ENCODE data around the gene MNT. TPM values are rescaled to one million over a fixed set of nuclear protein-coding genes. Genes with fewer than 3 reads are reported as not detected.
"Not testable (repeated sequence)": the region's sequence is repeated elsewhere in the genome, so short reads cannot be mapped to it uniquely, and the experiment has no call there.

The MNT gene
- total RNA-seq, 1 experiment from 2014 or later = 32.1 TPM

- no peak for TF ChIP-seq EZH2 (IDR thresholded peaks at IDR 0.05; ENCODE audit: borderline replicate concordance, low read depth, low read length, poor library complexity, severe bottlenecking)
- TF ChIP-seq CTCF (conservative IDR thresholded peaks at IDR 0.05; ENCODE audit: low read depth, low read length) = no peak
- BruUV-seq (replicated peaks) = no TSS peak
- ChIA-PET POLR2A (ENCODE audit: low non-redundant PET) (no interaction called here), CTCF (no interaction called here)
- Histone ChIP-seq H3K27me3 (replicated peaks; ENCODE audit: insufficient read depth, low read depth, low read length, poor library complexity) (no peaks in the 10 kb centered on the region), H3K36me3 (ENCODE audit: insufficient read depth, low read length, poor library complexity, severe bottlenecking) (peaks cover 6% of the 10 kb centered on the region), H3K4me3 (ENCODE audit: low read depth, low read length, poor library complexity, severe bottlenecking) (no peak overlapping the region), H3K9me3 (ENCODE audit: low read depth, low read length, poor library complexity, severe bottlenecking) (no peaks in the 10 kb centered on the region), H3K4me1 (ENCODE audit: insufficient read depth, low read length, poor library complexity, severe bottlenecking) (no peaks in the 10 kb centered on the region), H3K27ac (ENCODE audit: low read depth, low read length, poor library complexity, severe bottlenecking) (no peak overlapping the region)
- intact Hi-C loops (cut with micrococcal nuclease; ENCODE audit: unreplicated experiment) = no loop called here
- no peak for DNase-seq (ENCODE audit: low spot score)
These were observed 40.1 kb upstream of the MNT start for GRCh38 chr17:2440930-2441329.

- intact Hi-C loops (cut with micrococcal nuclease; ENCODE audit: unreplicated experiment); H3K36me3 ChIP-seq (ENCODE audit: insufficient read depth, low read length, poor library complexity, severe bottlenecking); H3K27me3 ChIP-seq (replicated peaks; ENCODE audit: insufficient read depth, low read depth, low read length, poor library complexity); DNase-seq (ENCODE audit: low spot score); H3K4me3 ChIP-seq (ENCODE audit: low read depth, low read length, poor library complexity, severe bottlenecking); CTCF ChIA-PET; BruUV-seq (replicated peaks); H3K9me3 ChIP-seq (ENCODE audit: low read depth, low read length, poor library complexity, severe bottlenecking); POLR2A ChIA-PET (ENCODE audit: low non-redundant PET); H3K27ac ChIP-seq (ENCODE audit: low read depth, low read length, poor library complexity, severe bottlenecking); H3K4me1 ChIP-seq (ENCODE audit: insufficient read depth, low read length, poor library complexity, severe bottlenecking): not testable (repeated sequence)
These were observed 39.1 kb upstream of the MNT start for GRCh38 chr17:2439997-2440396.

- no peak overlapping the region for H3K4me3 ChIP-seq (ENCODE audit: low read depth, low read length, poor library complexity, severe bottlenecking)
- no peaks in the 10 kb centered on the region for H3K4me1 ChIP-seq (ENCODE audit: insufficient read depth, low read length, poor library complexity, severe bottlenecking)
- H3K27ac ChIP-seq (ENCODE audit: low read depth, low read length, poor library complexity, severe bottlenecking) = no peak overlapping the region
- TF ChIP-seq CTCF (conservative IDR thresholded peaks at IDR 0.05; ENCODE audit: low read depth, low read length) (no peak), EZH2 (IDR thresholded peaks at IDR 0.05; ENCODE audit: borderline replicate concordance, low read depth, low read length, poor library complexity, severe bottlenecking) (no peak)
- DNase-seq (ENCODE audit: low spot score) = no peak
- peaks cover 6% of the 10 kb centered on the region for H3K36me3 ChIP-seq (ENCODE audit: insufficient read depth, low read length, poor library complexity, severe bottlenecking)
- ChIA-PET CTCF (interaction anchor here (0.7 kb wide), 1 partner anchor 23 kb away, joined by 3 read pairs; no protein-coding TSS in a partner anchor), POLR2A (ENCODE audit: low non-redundant PET) (no interaction called here)
- no peaks in the 10 kb centered on the region for H3K27me3 ChIP-seq (replicated peaks; ENCODE audit: insufficient read depth, low read depth, low read length, poor library complexity)
- intact Hi-C loops (cut with micrococcal nuclease; ENCODE audit: unreplicated experiment) = no loop called here
- H3K9me3 ChIP-seq (ENCODE audit: low read depth, low read length, poor library complexity, severe bottlenecking) = no peaks in the 10 kb centered on the region
- BruUV-seq (replicated peaks) = no TSS peak
These were observed 38.0 kb upstream of the MNT start for GRCh38 chr17:2438823-2439222.

GRCh38 chr17:2436316-2436905, 35.6 kb upstream of the MNT start:
- ChIA-PET CTCF (interaction anchor here (0.6 kb wide), 1 partner anchor 1005 kb away, joined by 4 read pairs; no protein-coding TSS in a partner anchor), POLR2A (ENCODE audit: low non-redundant PET) (no interaction called here)
- intact Hi-C loops (cut with micrococcal nuclease; ENCODE audit: unreplicated experiment) = no loop called here
- TF ChIP-seq CTCF (conservative IDR thresholded peaks at IDR 0.05; ENCODE audit: low read depth, low read length) = no peak
- TF ChIP-seq EZH2 (IDR thresholded peaks at IDR 0.05; ENCODE audit: borderline replicate concordance, low read depth, low read length, poor library complexity, severe bottlenecking) = no peak
- no peaks in the 10 kb centered on the region for H3K27me3 ChIP-seq (replicated peaks; ENCODE audit: insufficient read depth, low read depth, low read length, poor library complexity)
- H3K36me3 ChIP-seq (ENCODE audit: insufficient read depth, low read length, poor library complexity, severe bottlenecking) = peaks cover 14% of the 10 kb centered on the region
- no peak for DNase-seq (ENCODE audit: low spot score)
- no peaks in the 10 kb centered on the region for H3K9me3 ChIP-seq (ENCODE audit: low read depth, low read length, poor library complexity, severe bottlenecking)
- H3K4me1 ChIP-seq (ENCODE audit: insufficient read depth, low read length, poor library complexity, severe bottlenecking) = no peaks in the 10 kb centered on the region
- H3K4me3 ChIP-seq (ENCODE audit: low read depth, low read length, poor library complexity, severe bottlenecking) = no peak overlapping the region
- BruUV-seq (replicated peaks) = no TSS peak
- H3K27ac ChIP-seq (ENCODE audit: low read depth, low read length, poor library complexity, severe bottlenecking) = no peak overlapping the region

All from A673 (cell line).